PC-3 (cell line): ENCODE results near the gene PPP6C. TPM values are rescaled to one million over a fixed set of nuclear protein-coding genes. Genes with fewer than 3 reads are reported as not detected.
A peak's percentile ranks its signal among the peaks of the same experiment; 100 is the strongest.
"Not testable (repeated sequence)": the region's sequence is repeated elsewhere in the genome, so short reads cannot be mapped to it uniquely, and the experiment has no call there.

Experiments
- ATAC-seq: fragments of 200-7000 bp; cut with Tn5 transposase; 2 replicates; pipeline ENCODE4 v1.9.1; 2020; ENCODE audit warnings: mild to moderate bottlenecking, moderate library complexity
- BruUV-seq: library from RNA; stranded (reverse); fragments of 400-500 nt; replicated peaks from 2 replicates; lab custom pipeline; 2021; lab: Mats Ljungman, UMichigan
- CTCF ChIA-PET: fragments of 300-600 bp; sonication (Branson Sonifier 250); formaldehyde crosslinking; loops from one replicate; lab custom pipeline; 2022; ENCODE audit warnings: antibody characterized with exemption; lab: Charles Lee
- POLR2A ChIA-PET: fragments of 300-600 bp; sonication (Branson Sonifier 250); formaldehyde crosslinking; loops from one replicate; lab custom pipeline; 2022; ENCODE audit warnings: antibody characterized with exemption; ENCODE audit not compliant: unreplicated experiment; lab: Charles Lee
- DNase-seq: peaks from one replicate; pipeline ENCODE4 v3.0.0-alpha.2; 2015
- H2AFZ ChIP-seq: fragments of 300-600 bp; sonication (generic); 2 replicates; pipeline ENCODE4 v1.6.0; 2016; ENCODE audit warnings: antibody characterized with exemption, low read length
- H3F3A ChIP-seq: fragments of 300-600 bp; sonication (generic); one replicate; pipeline ENCODE4 v1.6.0; 2017; ENCODE audit warnings: antibody characterized with exemption, low read length, control low read depth, mild to moderate bottlenecking; ENCODE audit not compliant: unreplicated experiment
- H3K27ac ChIP-seq: fragments of 300-600 bp; sonication (generic); 2 replicates; pipeline ENCODE4 v1.5.1; 2016; ENCODE audit warnings: mild to moderate bottlenecking, low read length
- H3K27me3 ChIP-seq: fragments of 300-600 bp; sonication (generic); 2 replicates; pipeline ENCODE4 v1.6.1; 2016; ENCODE audit warnings: low read length, mixed read lengths
- H3K36me3 ChIP-seq: fragments of 300-600 bp; sonication (generic); 2 replicates; pipeline ENCODE4 v1.6.1; 2016; ENCODE audit warnings: low read depth, mixed run types, low read length, mixed read lengths
- H3K4me1 ChIP-seq: fragments of 300-600 bp; sonication (generic); 2 replicates; pipeline ENCODE4 v1.5.1; 2016; ENCODE audit warnings: low read length; ENCODE audit not compliant: insufficient read depth
- H3K4me2 ChIP-seq: fragments of 300-600 bp; sonication (generic); 2 replicates; pipeline ENCODE4 v1.6.0; 2016; ENCODE audit warnings: low read length
- H3K4me3 ChIP-seq: fragments of 300-600 bp; sonication (generic); 2 replicates; pipeline ENCODE4 v1.5.1; 2016; ENCODE audit warnings: mild to moderate bottlenecking, low read length, mixed read lengths
- H3K79me2 ChIP-seq: fragments of 300-600 bp; sonication (generic); 2 replicates; pipeline ENCODE4 v1.6.1; 2017; ENCODE audit warnings: low read length, mixed read lengths
- H3K9ac ChIP-seq: fragments of 300-600 bp; sonication (generic); 2 replicates; pipeline ENCODE4 v1.6.0; 2016; ENCODE audit warnings: mild to moderate bottlenecking, low read length
- H3K9me2 ChIP-seq: fragments of 300-600 bp; sonication (generic); replicated peaks from 2 replicates; pipeline ENCODE4 v1.6.1; 2016; ENCODE audit warnings: mixed run types, low read length, mixed read lengths
- H3K9me3 ChIP-seq: fragments of 300-600 bp; sonication (generic); 2 replicates; pipeline ENCODE4 v1.6.1; 2016; ENCODE audit warnings: low read length, mixed read lengths
- H4K20me1 ChIP-seq: fragments of 300-600 bp; sonication (generic); 2 replicates; pipeline ENCODE4 v1.6.1; 2016; ENCODE audit warnings: low read length, mixed read lengths
- EZH2 ChIP-seq: fragments of 300-600 bp; sonication (generic); IDR thresholded peaks from one replicate; pipeline ENCODE4 v1.6.1; 2017; ENCODE audit warnings: antibody characterized with exemption, mild to moderate bottlenecking, low read length; ENCODE audit not compliant: unreplicated experiment
- EZH2phosphoT487 ChIP-seq: fragments of 300-600 bp; sonication (generic); IDR thresholded peaks from 2 replicates; pipeline ENCODE4 v1.6.1; 2018; ENCODE audit warnings: mild to moderate bottlenecking, antibody characterized with exemption, low read length, borderline replicate concordance
- intact Hi-C: fragments of 100-400 bp; cut with micrococcal nuclease; formaldehyde crosslinking; loops from 2 replicates; pipeline ENCODE4 v1.9.0; 2023
- total RNA-seq: library from RNA; depleted of rRNA; stranded (reverse); fragments of >200 nt; gene quantifications from 2 replicates; pipeline ENCODE4 v1.2.3, GENCODE V29; 2014
- TF ChIP-seq, protein P1 (sequence below): fragments of 300-600 bp; sonication (generic); conservative IDR thresholded peaks from 2 replicates; pipeline ENCODE4 v1.5.1; 2017; ENCODE audit warnings: antibody characterized with exemption, low read depth, mild to moderate bottlenecking, low read length

The PPP6C gene
- total RNA-seq, 1 experiment from 2014 or later, result 16.4 TPM

DNA sequence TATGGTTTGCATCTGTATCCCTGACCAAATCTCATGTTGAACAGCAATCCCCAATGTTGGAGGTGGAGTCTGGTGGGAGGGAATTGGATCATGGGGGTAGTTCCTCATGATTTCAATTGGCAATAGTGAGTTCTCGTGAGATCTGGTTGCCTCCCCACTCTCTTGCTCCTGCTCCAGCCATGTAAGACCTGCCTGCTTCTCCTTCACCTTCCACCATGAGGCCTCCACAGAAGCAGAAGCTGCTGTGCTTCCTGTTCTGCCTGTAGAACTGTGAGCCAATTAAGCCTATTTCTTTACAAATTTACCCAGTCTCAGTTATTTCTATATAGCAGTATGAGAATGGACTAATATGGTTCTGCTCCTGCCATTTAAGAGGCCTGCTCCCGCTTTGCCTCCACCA lies 79.1 kb downstream of the PPP6C start:
- no peaks in the 10 kb centered on the region for H3F3A ChIP-seq
- intact Hi-C loops, result no loop called here
- ChIA-PET POLR2A (no interaction called here), CTCF (no interaction called here)
- no peak overlapping the region for H3K4me3 ChIP-seq
- H3K9me3 ChIP-seq, result no peaks in the 10 kb centered on the region
- H3K27me3 ChIP-seq, result no peaks in the 10 kb centered on the region
- H3K9ac ChIP-seq, result no peak overlapping the region
- H3K4me1 ChIP-seq, result no peaks in the 10 kb centered on the region
- 0 out of 2 replicates have a peak, but pooled peaks cover 3% of the 10 kb centered on the region for H3K79me2 ChIP-seq
- no peaks in the 10 kb centered on the region for H3K36me3 ChIP-seq
- no peaks in the 10 kb centered on the region for H4K20me1 ChIP-seq
- no peak for ATAC-seq
- TF ChIP-seq EZH2 (no peak), EZH2phosphoT487 (no peak)
- TF ChIP-seq, protein P1, sequence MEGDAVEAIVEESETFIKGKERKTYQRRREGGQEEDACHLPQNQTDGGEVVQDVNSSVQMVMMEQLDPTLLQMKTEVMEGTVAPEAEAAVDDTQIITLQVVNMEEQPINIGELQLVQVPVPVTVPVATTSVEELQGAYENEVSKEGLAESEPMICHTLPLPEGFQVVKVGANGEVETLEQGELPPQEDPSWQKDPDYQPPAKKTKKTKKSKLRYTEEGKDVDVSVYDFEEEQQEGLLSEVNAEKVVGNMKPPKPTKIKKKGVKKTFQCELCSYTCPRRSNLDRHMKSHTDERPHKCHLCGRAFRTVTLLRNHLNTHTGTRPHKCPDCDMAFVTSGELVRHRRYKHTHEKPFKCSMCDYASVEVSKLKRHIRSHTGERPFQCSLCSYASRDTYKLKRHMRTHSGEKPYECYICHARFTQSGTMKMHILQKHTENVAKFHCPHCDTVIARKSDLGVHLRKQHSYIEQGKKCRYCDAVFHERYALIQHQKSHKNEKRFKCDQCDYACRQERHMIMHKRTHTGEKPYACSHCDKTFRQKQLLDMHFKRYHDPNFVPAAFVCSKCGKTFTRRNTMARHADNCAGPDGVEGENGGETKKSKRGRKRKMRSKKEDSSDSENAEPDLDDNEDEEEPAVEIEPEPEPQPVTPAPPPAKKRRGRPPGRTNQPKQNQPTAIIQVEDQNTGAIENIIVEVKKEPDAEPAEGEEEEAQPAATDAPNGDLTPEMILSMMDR, result no peak
- no peak overlapping the region for H3K4me2 ChIP-seq
- DNase-seq, result no peak
- no peaks in the 10 kb centered on the region for H3K9me2 ChIP-seq
- no peak overlapping the region for H2AFZ ChIP-seq
- H3K27ac ChIP-seq, result no peak overlapping the region
- no TSS peak for BruUV-seq

DNA sequence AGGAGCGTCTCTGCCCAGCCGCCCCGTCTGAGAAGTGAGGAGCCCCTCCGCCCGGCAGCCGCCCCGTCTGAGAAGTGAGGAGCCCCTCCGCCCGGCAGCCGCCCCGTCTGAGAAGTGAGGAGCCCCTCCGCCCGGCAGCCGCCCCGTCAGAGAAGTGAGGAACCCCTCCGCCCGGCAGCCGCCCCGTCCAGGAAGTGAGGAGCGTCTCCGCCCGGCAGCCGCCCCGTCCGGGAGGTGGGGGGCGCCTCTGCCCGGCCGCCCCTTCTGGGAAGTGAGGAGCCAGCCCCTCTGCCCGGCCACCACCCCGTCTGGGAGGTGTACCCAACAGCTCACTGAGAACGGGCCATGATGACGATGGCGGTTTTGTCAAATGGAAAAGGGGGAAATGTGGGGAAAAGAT lies 81.1 kb downstream of the PPP6C start:
- H2AFZ ChIP-seq, H3K4me1 ChIP-seq, H3K4me2 ChIP-seq, H3K9me3 ChIP-seq, H3F3A ChIP-seq, H3K27me3 ChIP-seq, H3K9me2 ChIP-seq, H3K79me2 ChIP-seq, BruUV-seq, H3K4me3 ChIP-seq, CTCF ChIA-PET, DNase-seq, ATAC-seq, POLR2A ChIA-PET, H3K9ac ChIP-seq, H4K20me1 ChIP-seq, H3K27ac ChIP-seq, H3K36me3 ChIP-seq: not testable (repeated sequence)
- intact Hi-C loops, result loop anchor here (5.0 kb wide), 1 partner anchor 34 kb away; the partner anchor contains the start of gene SCAI

DNA sequence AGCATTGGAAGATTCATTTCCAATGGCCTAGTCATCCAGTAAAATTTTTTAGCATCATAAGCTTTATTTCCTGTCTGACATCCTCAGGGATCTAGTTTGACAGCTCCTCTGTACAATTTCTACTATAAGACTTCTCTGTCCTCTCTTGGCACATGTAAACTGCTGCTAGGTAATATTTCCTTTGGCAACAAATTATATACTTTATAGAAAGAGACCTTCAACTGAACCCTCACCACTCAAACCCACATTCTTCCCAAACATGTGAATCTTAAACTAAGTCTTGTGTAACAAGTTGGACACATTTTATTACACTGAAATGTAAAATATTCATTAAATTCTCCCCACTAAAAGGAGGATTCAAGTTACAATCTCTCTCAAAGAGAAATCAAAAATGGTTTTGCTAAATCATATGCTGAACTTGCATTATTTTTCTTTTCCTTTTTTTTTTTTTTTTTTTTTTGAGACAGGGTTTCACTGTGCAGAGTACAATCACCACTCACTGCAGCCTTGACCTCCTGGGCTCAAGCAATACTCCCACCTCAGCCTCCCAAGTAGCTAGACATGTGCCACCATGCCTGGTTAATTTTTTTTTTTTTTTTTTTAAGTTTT lies 83.2 kb downstream of the PPP6C start:
- H3K4me2 ChIP-seq, result no peak overlapping the region
- H3K9me2 ChIP-seq, result no peaks in the 10 kb centered on the region
- H3K4me1 ChIP-seq, result no peaks in the 10 kb centered on the region
- peak; percentile 61 for ATAC-seq
- no TSS peak for BruUV-seq
- H2AFZ ChIP-seq, result no peak overlapping the region
- H4K20me1 ChIP-seq, result no peaks in the 10 kb centered on the region
- H3K79me2 ChIP-seq, result no peaks in the 10 kb centered on the region
- H3K9ac ChIP-seq, result no peak overlapping the region
- TF ChIP-seq EZH2phosphoT487 (no peak), EZH2 (no peak)
- ChIA-PET CTCF (interaction anchor here (0.7 kb wide), 1 partner anchor 839 kb away, joined by 4 read pairs; no protein-coding TSS in a partner anchor), POLR2A (no interaction called here)
- intact Hi-C loops, result loop anchor here (5.0 kb wide), 1 partner anchor 36 kb away; the partner anchor contains the start of gene SCAI
- no peak overlapping the region for H3K4me3 ChIP-seq
- DNase-seq, result peak; percentile 33
- H3K27me3 ChIP-seq, result no peaks in the 10 kb centered on the region
- H3K9me3 ChIP-seq, result no peaks in the 10 kb centered on the region
- no peak overlapping the region for H3K27ac ChIP-seq
- H3F3A ChIP-seq, result no peaks in the 10 kb centered on the region
- no peaks in the 10 kb centered on the region for H3K36me3 ChIP-seq
